NT2/D1 (cell line): ENCODE data around the gene CPSF7.

Source experiments
- DNase-seq: peaks from one replicate; pipeline ENCODE4 v3.0.0-alpha.2; 2011; ENCODE audit warnings: low read depth, low spot score
- H3K27me3 ChIP-seq: 2 replicates; pipeline ENCODE4 v1.6.0; 2011; ENCODE audit warnings: mild to moderate bottlenecking; ENCODE audit not compliant: insufficient read length, insufficient read depth
- H3K36me3 ChIP-seq: 2 replicates; pipeline ENCODE4 v1.6.1; 2011; ENCODE audit warnings: mild to moderate bottlenecking, low read length, mixed read lengths; ENCODE audit not compliant: insufficient read depth, insufficient read length
- H3K4me1 ChIP-seq: 2 replicates; pipeline ENCODE4 v1.5.1; 2011; ENCODE audit not compliant: insufficient read depth, insufficient read length
- H3K4me3 ChIP-seq: 2 replicates; pipeline ENCODE4 v1.5.1; 2011; ENCODE audit warnings: low read depth; ENCODE audit not compliant: insufficient read length
- H3K9ac ChIP-seq: 2 replicates; pipeline ENCODE4 v1.6.0; 2011; ENCODE audit warnings: low read depth; ENCODE audit not compliant: insufficient read length
- H3K9me3 ChIP-seq: 2 replicates; pipeline ENCODE4 v1.5.1; 2011; ENCODE audit warnings: mild to moderate bottlenecking, low read length; ENCODE audit not compliant: insufficient read depth
- SUZ12 ChIP-seq: IDR thresholded peaks from 2 replicates; pipeline ENCODE4 v1.6.1; 2011; ENCODE audit not compliant: insufficient read length, insufficient read depth; ENCODE audit errors: extremely low read depth
- YY1 ChIP-seq: IDR thresholded peaks from 2 replicates; pipeline ENCODE4 v1.6.1; 2011; ENCODE audit not compliant: insufficient read length, insufficient read depth
- ZNF274 ChIP-seq: IDR thresholded peaks from 2 replicates; pipeline ENCODE4 v1.6.1; 2011; ENCODE audit warnings: mild to moderate bottlenecking, low read depth, low read length

CPSF7 gene

DNA sequence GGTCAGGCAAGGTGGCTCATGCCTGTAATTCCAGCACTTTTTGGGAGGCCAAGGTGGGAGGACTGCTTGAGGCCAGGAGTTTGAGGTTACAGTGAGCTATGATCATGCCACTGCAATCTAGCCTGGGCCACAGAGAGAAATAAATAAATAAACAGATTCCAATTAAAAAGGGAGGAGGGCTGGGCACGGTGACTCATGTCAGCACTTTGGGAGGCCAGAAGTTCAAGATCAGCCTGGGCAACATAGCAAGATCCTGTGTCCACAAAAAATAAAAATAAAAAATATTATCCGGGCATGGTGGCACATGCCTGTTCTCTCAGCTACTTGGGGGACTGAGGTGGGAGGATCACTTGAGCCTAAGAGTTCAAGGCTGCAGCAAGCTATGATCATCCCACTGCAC, 75.6 kb downstream of the CPSF7 start:
- Histone ChIP-seq H3K9me3 (no peaks in the 10 kb centered on the region), H3K36me3 (peaks cover 47% of the 10 kb centered on the region), H3K4me1 (peaks cover 2% of the 10 kb centered on the region), H3K4me3 (no peak overlapping the region), H3K9ac (no peak overlapping the region), H3K27me3 (no peaks in the 10 kb centered on the region)
- DNase-seq: no peak
- TF ChIP-seq SUZ12 (no peak), ZNF274 (no peak), YY1 (no peak)

DNA sequence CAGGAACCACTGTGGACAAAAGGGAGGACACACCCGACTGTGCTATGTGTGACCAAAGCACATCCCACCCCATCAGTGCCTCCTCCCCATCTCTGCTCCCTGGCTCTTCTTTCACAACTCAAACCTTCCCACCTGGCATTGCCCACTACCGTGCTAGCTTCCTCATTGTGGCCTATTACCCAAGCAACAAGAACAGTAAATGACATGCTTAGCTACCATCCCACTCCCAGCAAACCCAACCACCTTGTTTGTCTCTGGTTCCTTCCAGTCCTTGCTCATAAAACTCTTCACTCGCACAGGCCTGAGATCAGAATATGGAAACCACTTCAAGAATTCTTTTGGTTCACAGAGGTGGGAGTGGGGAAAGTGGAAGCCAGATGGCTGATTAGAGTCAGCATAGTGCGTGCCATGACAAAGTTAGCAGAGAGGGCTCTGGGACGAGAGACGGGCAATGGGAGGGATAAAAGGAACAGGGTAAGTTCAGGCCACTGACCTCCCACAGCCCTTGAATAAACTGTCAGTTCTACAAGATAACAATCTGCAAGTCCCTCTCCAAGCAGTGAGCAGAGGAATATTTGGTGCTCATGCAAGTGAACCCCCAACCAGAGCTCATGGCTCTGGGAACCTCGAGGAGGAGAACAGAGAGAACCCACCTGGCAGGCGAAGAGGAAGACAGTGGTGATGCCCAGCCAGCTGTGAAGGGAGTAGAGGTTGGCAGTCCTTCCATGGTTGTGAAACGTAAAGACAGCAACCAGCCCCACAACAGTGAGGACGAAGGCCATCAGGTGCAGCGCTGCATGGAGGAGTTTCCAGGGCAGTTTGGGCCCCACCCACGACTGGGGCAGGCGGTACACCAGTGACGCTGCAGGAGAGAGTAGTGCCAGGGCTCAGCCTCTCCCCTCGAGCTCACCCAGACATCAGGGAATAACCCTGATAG, 76.4 kb downstream of the CPSF7 start:
- Histone ChIP-seq H3K9me3 (no peaks in the 10 kb centered on the region), H3K4me3 (no peak overlapping the region), H3K27me3 (no peaks in the 10 kb centered on the region), H3K36me3 (peaks cover 54% of the 10 kb centered on the region), H3K9ac (no peak overlapping the region), H3K4me1 (peaks cover 2% of the 10 kb centered on the region)
- DNase-seq: no peak
- TF ChIP-seq YY1: no peak
